ENCODE measurements around the gene BRINP1. TPM values are rescaled to one million over a fixed set of nuclear protein-coding genes. Genes with fewer than 3 reads are reported as not detected.

The BRINP1 gene
- total and polyA plus RNA-seq, 2 donors (not counting 1 experiment from before 2014, with no cell fraction given), result not detected

GRCh38 chr9:119272500-119273211, 96.6 kb downstream of the BRINP1 start:
- intact Hi-C loops (cut with micrococcal nuclease), result no loop called here
- Histone ChIP-seq H3K79me2 (ENCODE audit: control insufficient read depth, insufficient read depth, low read length) (no peaks in the 10 kb centered on the region), H2AFZ (ENCODE audit: insufficient read depth, low read depth, low read length, poor library complexity, severe bottlenecking) (no peak overlapping the region), H3K9ac (ENCODE audit: low read length) (no peak overlapping the region), H3K27me3 (replicated peaks in 1 of 4; ENCODE audit: control extremely low read depth in 1 of 4, control insufficient read depth in 3 of 4, insufficient read depth in 4 of 4, low read length in 3 of 4) (no peaks in the 10 kb centered on the region), H4K20me1 (ENCODE audit: control insufficient read depth, insufficient read depth, low read length, poor library complexity, severe bottlenecking) (no peaks in the 10 kb centered on the region), H3K4me2 (replicated peaks; ENCODE audit: low read depth, low read length, poor library complexity, severe bottlenecking) (no peak overlapping the region), H3K9me3 (ENCODE audit: control extremely low read depth in 1 of 3, control insufficient read depth in 2 of 3, insufficient read depth in 1 of 3, low read length in 2 of 3) (no peaks in the 10 kb centered on the region), H3K36me3 (replicated peaks in 1 of 2; ENCODE audit: control extremely low read depth in 1 of 2, control insufficient read depth in 1 of 2, extremely low read depth in 1 of 2, insufficient read depth in 2 of 2, low read length in 1 of 2) (no peaks in the 10 kb centered on the region), H3K4me1 (ENCODE audit: control insufficient read depth in 2 of 2, insufficient read depth in 2 of 2, low read length in 2 of 2) (no peaks in the 10 kb centered on the region), H3K27ac (ENCODE audit: low read length in 2 of 2) (no peak overlapping the region), H3K4me3 (ENCODE audit: control extremely low read depth in 1 of 5, extremely low read depth in 1 of 5, insufficient read depth in 1 of 5, low read depth in 2 of 5, low read length in 4 of 5) (no peak overlapping the region)
- no peaks in the 10 kb centered on the region for H3K4me1 Mint-ChIP-seq
- no peak overlapping the region for H3K27ac Mint-ChIP-seq
- ChIA-PET CTCF (interaction anchor here (0.7 kb wide), 1 partner anchor 1409 kb away, joined by 7 read pairs; no protein-coding TSS in a partner anchor), POLR2A (no interaction called here)
- peaks cover 3% of the 10 kb centered on the region for H3K27me3 Mint-ChIP-seq
- no peaks in the 10 kb centered on the region for H3K9me3 Mint-ChIP-seq (ENCODE audit: insufficient read depth)
- no peak for TF ChIP-seq CTCF (IDR thresholded peaks at IDR 0.05)
- no peak for TF ChIP-seq EZH2 (IDR thresholded peaks at IDR 0.05; ENCODE audit: borderline replicate concordance, insufficient read depth, low read depth, low read length, poor library complexity, severe bottlenecking)
- no peak for DNase-seq
- ATAC-seq (ENCODE audit: low read depth), result no peak
- H3K4me3 Mint-ChIP-seq, result no peak overlapping the region
- 43% methylated on average over 4 of the region's 5 CpGs for WGBS (ENCODE audit: insufficient coverage)

GRCh38 chr9:119268985-119269384, 100.2 kb downstream of the BRINP1 start:
- H3K4me3 Mint-ChIP-seq, result no peak overlapping the region
- no peaks in the 10 kb centered on the region for H3K4me1 ChIP-seq (ENCODE audit: control insufficient read depth in 2 of 2, insufficient read depth in 2 of 2, low read length in 2 of 2)
- H3K9ac ChIP-seq (ENCODE audit: low read length), result no peak overlapping the region
- H3K4me2 ChIP-seq (replicated peaks; ENCODE audit: low read depth, low read length, poor library complexity, severe bottlenecking), result no peak overlapping the region
- intact Hi-C loops (cut with micrococcal nuclease), result no loop called here
- POLR2A ChIA-PET, result no interaction called here
- no peaks in the 10 kb centered on the region for H3K36me3 ChIP-seq (replicated peaks in 1 of 2; ENCODE audit: control extremely low read depth in 1 of 2, control insufficient read depth in 1 of 2, extremely low read depth in 1 of 2, insufficient read depth in 2 of 2, low read length in 1 of 2)
- H3K27ac Mint-ChIP-seq, result no peak overlapping the region
- H2AFZ ChIP-seq (ENCODE audit: insufficient read depth, low read depth, low read length, poor library complexity, severe bottlenecking), result no peak overlapping the region
- TF ChIP-seq EZH2 (IDR thresholded peaks at IDR 0.05; ENCODE audit: borderline replicate concordance, insufficient read depth, low read depth, low read length, poor library complexity, severe bottlenecking) (no peak), CTCF (IDR thresholded peaks at IDR 0.05) (no peak)
- 60% methylated on average over 1 of the region's 3 CpGs for WGBS (ENCODE audit: insufficient coverage)
- no peaks in the 10 kb centered on the region for H3K4me1 Mint-ChIP-seq
- no peaks in the 10 kb centered on the region for H3K9me3 ChIP-seq (ENCODE audit: control extremely low read depth in 1 of 3, control insufficient read depth in 2 of 3, insufficient read depth in 1 of 3, low read length in 2 of 3)
- peaks cover 3% of the 10 kb centered on the region for H3K27me3 Mint-ChIP-seq
- H3K9me3 Mint-ChIP-seq (ENCODE audit: insufficient read depth), result no peaks in the 10 kb centered on the region
- H3K79me2 ChIP-seq (ENCODE audit: control insufficient read depth, insufficient read depth, low read length), result no peaks in the 10 kb centered on the region
- no peaks in the 10 kb centered on the region for H4K20me1 ChIP-seq (ENCODE audit: control insufficient read depth, insufficient read depth, low read length, poor library complexity, severe bottlenecking)
- DNase-seq (no peak), ATAC-seq (ENCODE audit: low read depth) (no peak)
- no peak overlapping the region for H3K4me3 ChIP-seq (ENCODE audit: control extremely low read depth in 1 of 5, extremely low read depth in 1 of 5, insufficient read depth in 1 of 5, low read depth in 2 of 5, low read length in 4 of 5)
- H3K27ac ChIP-seq (ENCODE audit: low read length in 2 of 2), result no peak overlapping the region
- CTCF ChIA-PET, result no interaction called here
- no peaks in the 10 kb centered on the region for H3K27me3 ChIP-seq (replicated peaks in 1 of 4; ENCODE audit: control extremely low read depth in 1 of 4, control insufficient read depth in 3 of 4, insufficient read depth in 4 of 4, low read length in 3 of 4)
